Liver (tissue), 9 donors: ENCODE data around the gene ZNF519. TPM values are rescaled to one million over a fixed set of nuclear protein-coding genes. Genes with fewer than 3 reads are reported as not detected.
"Not testable (repeated sequence)": the region's sequence is repeated elsewhere in the genome, so short reads cannot be mapped to it uniquely, and the experiment has no call there.

Experiments used
- DNase-seq: peaks from one replicate; pipeline ENCODE4 v3.0.0-alpha.2; 2017; ENCODE audit warnings: low spot score
- H3K27ac ChIP-seq, 2 donors: one replicate each; pipeline ENCODE4 v1.7.0; 2013; ENCODE audit warnings: inconsistent platforms in 2 of 2, low read length in 2 of 2, control low read depth in 1 of 2, low read depth in 1 of 2, mild to moderate bottlenecking in 1 of 2
- H3K27me3 ChIP-seq, 4 donors: one replicate each; pipeline versions ENCODE4 v1.6.1 to v1.7.0; 2013; ENCODE audit warnings: low read length in 3 of 4, inconsistent platforms in 1 of 4, mild to moderate bottlenecking in 1 of 4, moderate library complexity in 1 of 4; ENCODE audit not compliant: control insufficient read depth in 4 of 4, insufficient read depth in 4 of 4
- H3K36me3 ChIP-seq, 4 donors: one replicate each; pipeline versions ENCODE4 v1.6.1 to v1.7.0; 2013; ENCODE audit warnings: low read length in 3 of 4, mild to moderate bottlenecking in 3 of 4, low read depth in 1 of 4, moderate library complexity in 1 of 4; ENCODE audit not compliant: control insufficient read depth in 4 of 4, insufficient read depth in 3 of 4
- H3K4me1 ChIP-seq, 4 donors: one replicate each; pipeline versions ENCODE4 v1.6.1 to v1.7.0; 2013; ENCODE audit warnings: low read length in 3 of 4, mild to moderate bottlenecking in 3 of 4, moderate library complexity in 1 of 4; ENCODE audit not compliant: control insufficient read depth in 4 of 4, insufficient read depth in 4 of 4
- H3K4me3 ChIP-seq, 3 donors: one replicate each; pipeline versions ENCODE4 v1.6.1 to v1.7.0; 2013; ENCODE audit warnings: low read length in 3 of 3, control low read depth in 1 of 3, low read depth in 1 of 3, mild to moderate bottlenecking in 1 of 3
- H3K9ac ChIP-seq, 2 donors: one replicate each; pipeline ENCODE4 v1.7.0; 2013; ENCODE audit warnings: low read length in 2 of 2, mild to moderate bottlenecking in 2 of 2, moderate library complexity in 2 of 2, control low read depth in 1 of 2, low read depth in 1 of 2
- H3K9me3 ChIP-seq, 4 donors: one replicate each; pipeline versions ENCODE4 v1.6.1 to v1.7.0; 2013; ENCODE audit warnings: low read length in 3 of 4; ENCODE audit not compliant: control insufficient read depth in 4 of 4
- HNF4A ChIP-seq, 2 donors: conservative IDR thresholded peaks; 2 replicates each; pipeline ENCODE4 v1.6.1; 2016; ENCODE audit warnings: antibody characterized with exemption in 2 of 2, mild to moderate bottlenecking in 2 of 2
- RXRA ChIP-seq, 2 donors: IDR thresholded peaks; 2 replicates each; pipeline ENCODE4 v1.6.1; 2017 to 2018; ENCODE audit warnings: antibody characterized with exemption in 2 of 2, mild to moderate bottlenecking in 1 of 2
- WGBS: extraction: QIAGEN DNeasy Blood & Tissue Kit; methylation state at CpG from one replicate; pipeline ENCODE4 v1.1.7; 2013; 5-methylcytosine and 5-hydroxymethylcytosine counted together
- polyA plus RNA-seq, 2 donors: library from polyadenylated mRNA; stranded (reverse) in 1 of 2; unstranded in 1 of 2; fragments of 200-250 nt in 1 of 2; fragments of >200 nt in 1 of 2; fragmentation: Nextera tagmentation in 1 of 2; extraction: Ambion mirVana in 1 of 2; gene quantifications; one replicate each; pipeline versions ENCODE4 v1.2.1 to v1.2.3, GENCODE V29; 2013 to 2015
- total RNA-seq, 2 donors: library from RNA; depleted of rRNA; stranded (reverse); fragments of >200 nt; gene quantifications; one replicate each; pipeline ENCODE4 v1.2.3, GENCODE V29; 2014
- donor health status: healthy.
- donor health status: healthy.
- donor health status: healthy.
- donor health status: healthy.
- donor health status: healthy.

ZNF519 gene
- total and polyA plus RNA-seq, 4 donors: 0.29 to 4.0 (median 1.1) TPM

DNA sequence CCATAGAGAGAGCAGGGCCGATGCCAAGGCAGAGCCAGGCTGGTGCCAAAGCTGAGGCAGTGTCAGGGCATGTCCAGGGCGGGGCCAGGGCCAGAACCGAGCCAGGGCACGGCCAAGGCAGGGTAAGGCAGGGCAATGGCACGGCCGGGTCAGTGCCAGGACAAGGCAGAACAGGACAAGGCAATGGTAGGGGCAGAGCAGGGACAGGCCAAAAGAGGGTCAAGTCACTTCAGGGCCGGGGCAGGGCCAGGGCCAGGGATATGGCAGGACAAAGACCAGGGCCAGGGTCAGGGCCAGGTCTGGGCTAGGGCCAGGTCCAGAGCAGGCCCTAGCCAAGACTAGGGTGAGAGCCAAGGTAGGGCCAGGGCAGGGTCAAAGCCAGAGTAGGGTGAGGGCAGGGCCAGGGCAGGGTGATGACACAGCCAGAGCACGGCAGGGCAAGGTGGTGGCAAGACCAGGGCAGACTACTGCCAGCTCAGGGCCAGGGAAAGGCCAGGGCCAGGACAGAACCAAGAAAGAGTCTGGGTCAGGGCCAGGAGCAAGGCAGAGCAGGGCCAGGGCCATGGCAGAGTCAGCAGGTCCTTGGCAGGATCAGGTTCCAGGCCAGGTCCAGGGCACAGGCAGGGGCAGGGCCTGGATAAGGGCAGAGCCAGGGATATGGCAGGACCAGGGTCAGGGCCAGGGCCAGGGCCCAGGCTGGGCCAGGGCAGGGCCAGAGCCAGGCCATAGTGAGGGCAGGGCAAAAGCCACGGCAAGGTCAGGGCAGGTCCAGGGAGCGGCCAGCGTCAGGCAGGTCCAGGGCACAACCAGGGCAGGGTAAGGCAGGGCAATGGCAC lies 41.1 kb upstream of the ZNF519 start:
- WGBS: 54% methylated on average over 11 of the region's 11 CpGs
- not testable (repeated sequence) for H3K9me3 ChIP-seq, H3K27ac ChIP-seq, H3K36me3 ChIP-seq, H3K27me3 ChIP-seq, H3K4me1 ChIP-seq, H3K4me3 ChIP-seq, DNase-seq, H3K9ac ChIP-seq
- TF ChIP-seq RXRA (IDR thresholded peaks at IDR 0.05) (peak; percentile 9 to 42), HNF4A (conservative IDR thresholded peaks at IDR 0.05) (peak in 1 of 2 donors; percentile 42)

- H3K9ac ChIP-seq, DNase-seq, H3K4me1 ChIP-seq, H3K27ac ChIP-seq, H3K27me3 ChIP-seq, H3K36me3 ChIP-seq, H3K4me3 ChIP-seq, H3K9me3 ChIP-seq: not testable (repeated sequence)
- WGBS: 78% methylated on average over 6 of the region's 6 CpGs
Observed at GRCh38 chr18:14172142-14173115, 40.2 kb upstream of the ZNF519 start.

DNA sequence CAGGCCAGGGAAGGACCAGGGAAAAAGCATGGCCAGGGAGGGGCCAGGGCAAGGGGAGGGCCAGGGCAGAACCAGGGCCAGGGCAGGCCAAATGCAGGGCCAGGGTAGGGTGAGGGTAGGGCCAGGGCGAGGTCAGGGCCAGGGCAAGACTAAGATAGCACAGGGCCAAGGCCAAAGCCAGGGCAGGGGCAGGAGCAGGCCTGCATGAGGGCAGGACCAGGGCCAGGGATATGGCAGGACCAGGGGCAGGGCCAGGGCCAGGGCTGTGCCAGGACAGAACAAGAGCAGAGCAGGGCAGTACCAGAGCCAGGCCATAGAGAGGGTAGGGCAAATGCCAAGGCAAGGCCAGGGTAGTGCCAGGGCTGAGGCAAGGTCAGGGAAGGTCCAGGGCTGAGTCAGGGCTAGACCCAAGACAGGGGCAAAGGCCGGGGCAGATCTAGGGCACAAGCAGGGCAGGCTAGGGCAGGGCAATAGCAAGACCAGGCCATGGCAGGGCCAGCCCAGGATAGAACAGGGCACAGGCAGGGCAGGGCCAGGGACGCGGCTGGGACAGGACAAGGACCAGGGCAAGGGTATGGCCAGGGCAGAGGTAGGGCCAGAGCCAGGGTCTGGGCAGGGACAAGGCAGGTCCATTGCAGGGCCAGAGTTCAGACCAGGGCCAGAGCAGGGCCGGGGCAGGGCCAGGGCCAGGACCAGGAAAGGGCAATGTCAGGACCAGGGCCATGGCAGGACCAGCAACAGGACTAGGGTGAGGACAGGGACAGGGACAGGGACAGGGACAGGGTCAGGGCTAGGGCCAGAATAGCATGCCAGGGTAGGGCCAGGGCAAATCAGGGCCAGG lies 39.3 kb upstream of the ZNF519 start:
- H3K9me3 ChIP-seq, H3K36me3 ChIP-seq, H3K9ac ChIP-seq, H3K4me1 ChIP-seq, H3K27me3 ChIP-seq, DNase-seq, H3K4me3 ChIP-seq, H3K27ac ChIP-seq: not testable (repeated sequence)
- 95% methylated on average over 5 of the region's 5 CpGs for WGBS

DNA sequence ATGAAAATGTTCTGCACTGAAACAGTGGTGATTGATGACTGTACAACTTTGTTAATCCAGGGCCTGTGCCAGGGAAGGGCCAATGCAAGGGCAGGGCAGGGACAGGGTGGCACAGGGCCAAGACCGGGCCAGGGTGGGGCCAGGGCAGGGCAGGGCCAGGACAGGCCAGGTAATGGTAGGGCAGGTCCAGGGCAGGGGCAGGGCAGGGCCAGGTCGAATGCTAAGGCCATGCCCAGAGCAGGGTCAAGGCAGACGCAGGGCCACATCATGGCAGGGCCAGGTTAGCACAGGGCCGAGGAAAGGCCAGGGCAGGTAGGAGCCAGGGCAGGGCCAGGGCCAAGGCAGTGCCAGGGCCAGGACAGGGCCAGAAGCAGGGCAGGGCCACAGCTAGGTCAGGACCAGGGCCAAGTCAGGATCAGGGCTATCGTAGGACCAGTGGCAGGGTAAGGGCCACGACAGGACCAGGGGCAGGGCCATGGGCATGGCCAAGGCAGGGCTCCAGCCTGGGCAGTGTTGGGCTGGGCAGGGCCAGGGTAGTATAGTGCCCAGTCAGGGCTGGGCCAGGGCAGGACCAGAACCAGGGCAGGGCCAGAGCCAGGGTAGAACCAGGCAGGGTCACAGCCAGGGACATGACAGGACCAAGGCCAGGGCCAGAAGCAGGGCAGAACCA lies 38.3 kb upstream of the ZNF519 start:
- H3K9ac ChIP-seq, H3K4me1 ChIP-seq, H3K9me3 ChIP-seq, H3K27me3 ChIP-seq, H3K36me3 ChIP-seq, H3K4me3 ChIP-seq, H3K27ac ChIP-seq, DNase-seq: not testable (repeated sequence)
- WGBS: 75% methylated on average over 6 of the region's 6 CpGs

- not testable (repeated sequence) for DNase-seq, H3K4me3 ChIP-seq, H3K9me3 ChIP-seq, H3K9ac ChIP-seq, H3K4me1 ChIP-seq, H3K27ac ChIP-seq, H3K36me3 ChIP-seq, H3K27me3 ChIP-seq
- 54% methylated on average over 8 of the region's 8 CpGs for WGBS
Observed at GRCh38 chr18:14162915-14163314, 30.7 kb upstream of the ZNF519 start.

DNA sequence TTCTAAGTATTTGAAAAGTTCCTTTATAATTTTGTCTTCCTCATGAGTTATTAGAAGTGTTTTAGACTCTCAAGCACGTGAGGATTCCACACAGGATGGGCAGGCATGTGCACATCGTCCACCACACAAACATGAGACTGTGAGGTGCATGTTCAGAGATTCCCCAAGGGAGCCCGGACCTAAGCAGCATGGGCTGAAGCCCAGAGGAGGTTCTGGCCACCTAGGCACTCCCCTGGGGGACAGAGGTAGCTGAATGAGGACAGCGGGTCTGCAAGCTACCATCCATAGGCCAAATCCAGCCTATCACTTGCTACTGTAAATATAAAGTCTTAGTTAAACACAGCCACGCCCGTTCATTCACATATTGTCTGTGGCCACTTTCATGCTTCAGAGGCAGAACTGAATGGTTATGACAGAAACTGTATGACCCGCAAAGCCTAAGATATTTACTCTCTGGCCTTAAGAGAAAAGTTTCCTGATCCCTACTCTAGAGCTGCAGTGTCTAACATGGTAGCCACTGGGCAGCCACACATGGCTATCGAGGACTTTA lies 19.4 kb upstream of the ZNF519 start:
- WGBS: 75% methylated on average over 8 of the region's 8 CpGs
- not testable (repeated sequence) for DNase-seq, H3K36me3 ChIP-seq, H3K4me1 ChIP-seq, H3K27ac ChIP-seq, H3K9me3 ChIP-seq, H3K27me3 ChIP-seq, H3K4me3 ChIP-seq, H3K9ac ChIP-seq

DNA sequence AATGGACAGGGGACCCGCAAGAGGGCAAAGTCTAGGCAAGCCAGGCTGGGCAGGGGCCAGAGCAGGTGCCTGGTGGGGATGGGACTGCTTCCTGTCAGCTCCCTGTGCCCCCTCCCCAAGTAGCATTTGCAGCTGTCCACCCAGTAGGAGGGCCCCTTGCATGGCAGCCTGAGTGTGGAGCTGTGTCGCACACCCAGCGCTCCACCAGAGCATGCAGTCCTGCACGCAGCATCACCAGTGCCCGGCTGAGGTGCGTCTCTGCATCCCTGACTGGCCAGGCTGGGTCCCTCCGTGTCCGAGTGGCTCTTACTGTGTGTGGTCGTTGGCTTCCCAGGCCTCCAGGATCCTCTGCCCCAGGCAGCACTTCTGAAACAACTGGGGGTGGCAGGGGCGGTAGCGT lies 18.5 kb upstream of the ZNF519 start:
- not testable (repeated sequence) for H3K27me3 ChIP-seq, DNase-seq, H3K9ac ChIP-seq, H3K9me3 ChIP-seq, H3K4me3 ChIP-seq, H3K36me3 ChIP-seq, H3K27ac ChIP-seq, H3K4me1 ChIP-seq
- WGBS: 85% methylated on average over 11 of the region's 11 CpGs
